Spleen (tissue), 7 donors: Measurements from ENCODE around the gene PLB1.
A peak's percentile ranks its signal among the peaks of the same experiment; 100 is the strongest.

ENCODE experiments used
- CTCF ChIP-seq, 11 experiments: fragments of 200-600 bp in 7 of 11; fragments of 450-650 bp in 4 of 11; sonication (generic) in 4 of 11; IDR thresholded peaks in 8 of 11; conservative IDR thresholded peaks in 3 of 11; 1 replicate in 7 of 11; 2 replicates in 4 of 11; pipeline versions ENCODE4 v1.4.0 to v1.8.0; 2016 to 2021; ENCODE audit warnings: antibody characterized with exemption in 11 of 11, inconsistent platforms in 4 of 11, mild to moderate bottlenecking in 1 of 11
- POLR2AphosphoS5 ChIP-seq, 3 donors: sonication (generic); formaldehyde crosslinking; IDR thresholded peaks; one replicate each; pipeline ENCODE4 v1.5.1; 2017; ENCODE audit warnings: antibody characterized with exemption in 3 of 3
- donor health status: DM: no; HTN: no; CAD: no; lungs with moderate emphysema.
- donor health status: DM: no; HTN: no; CAD: no.
- donor health status: DM: no; HTN: no; CAD: no.

GRCh38 chr2:28602751-28603639 is 107.1 kb downstream of the PLB1 start:
- TF ChIP-seq CTCF (IDR thresholded peaks at IDR 0.05 in 8 of 11, conservative IDR thresholded peaks at IDR 0.05 in 3 of 11) (no peak), POLR2AphosphoS5 (IDR thresholded peaks at IDR 0.05) (peak in 1 of 3 donors; percentile 35)
